ENCODE data around the gene GALNT9. TPM values are rescaled to one million over a fixed set of nuclear protein-coding genes. Genes with fewer than 3 reads are reported as not detected.

The GALNT9 gene
- total and polyA plus RNA-seq, 8 donors, result 0.15 to 3.1 (median 0.19) TPM; not detected in 5

- peaks cover 0 to 14% (median 0%) of the 10 kb centered on the region in 3 donors for H3K27me3 ChIP-seq
- intact Hi-C loops (cut with DNase I; ENCODE audit: low total_unique reads), result no loop called here
- WGBS, 5 donors, result 0 to 2% (median 1%) methylated on average over 9 to 69 of the region's 69 CpGs
Observed at GRCh38 chr12:132189378-132190011, 139.9 kb downstream of the GALNT9 start.

DNA sequence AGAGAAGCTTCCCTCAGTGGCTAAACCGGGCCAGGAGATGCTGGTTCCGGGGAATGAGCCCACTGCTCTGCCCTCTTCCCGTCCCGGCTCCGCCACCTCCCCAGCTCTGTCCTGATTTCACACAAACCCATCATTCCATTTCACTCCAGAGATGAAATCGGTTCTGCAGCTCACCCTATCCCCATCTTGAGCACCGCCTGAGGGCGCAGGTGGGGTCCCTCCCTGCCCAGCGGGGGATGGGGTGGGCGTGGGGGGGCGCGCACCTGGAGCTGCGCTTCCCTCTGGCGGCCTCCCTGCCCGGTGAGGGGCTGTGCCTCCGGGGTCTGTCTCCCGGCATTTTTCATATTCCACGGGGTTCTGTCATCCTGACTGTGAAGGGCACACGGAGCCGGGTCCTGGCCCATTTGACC, 140.5 kb downstream of the GALNT9 start:
- peaks cover 17 to 38% (median 26%) of the 10 kb centered on the region in 4 donors for H3K4me1 ChIP-seq
- peak overlapping the region; percentile 47 to 87 (median 78) for H3K27ac ChIP-seq
- peaks cover 0 to 14% (median 0%) of the 10 kb centered on the region in 3 donors for H3K27me3 ChIP-seq
- no peaks in the 10 kb centered on the region for H3K36me3 ChIP-seq
- peaks cover 0 to 49% (median 29%) of the 10 kb centered on the region in 4 donors for H3K9me3 ChIP-seq
- intact Hi-C loops (cut with DNase I; ENCODE audit: low total_unique reads), result no loop called here
- WGBS, 5 donors, result 23 to 40% (median 24%) methylated on average over 18 to 20 of the region's 20 CpGs; no CpG with 5 or more reads in 1 of the 5 donors
- no peak for DNase-seq
- no peak for TF ChIP-seq POLR2A (IDR thresholded peaks at IDR 0.05)
- no peak for TF ChIP-seq EP300 (IDR thresholded peaks at IDR 0.05)
- TF ChIP-seq, protein P1, sequence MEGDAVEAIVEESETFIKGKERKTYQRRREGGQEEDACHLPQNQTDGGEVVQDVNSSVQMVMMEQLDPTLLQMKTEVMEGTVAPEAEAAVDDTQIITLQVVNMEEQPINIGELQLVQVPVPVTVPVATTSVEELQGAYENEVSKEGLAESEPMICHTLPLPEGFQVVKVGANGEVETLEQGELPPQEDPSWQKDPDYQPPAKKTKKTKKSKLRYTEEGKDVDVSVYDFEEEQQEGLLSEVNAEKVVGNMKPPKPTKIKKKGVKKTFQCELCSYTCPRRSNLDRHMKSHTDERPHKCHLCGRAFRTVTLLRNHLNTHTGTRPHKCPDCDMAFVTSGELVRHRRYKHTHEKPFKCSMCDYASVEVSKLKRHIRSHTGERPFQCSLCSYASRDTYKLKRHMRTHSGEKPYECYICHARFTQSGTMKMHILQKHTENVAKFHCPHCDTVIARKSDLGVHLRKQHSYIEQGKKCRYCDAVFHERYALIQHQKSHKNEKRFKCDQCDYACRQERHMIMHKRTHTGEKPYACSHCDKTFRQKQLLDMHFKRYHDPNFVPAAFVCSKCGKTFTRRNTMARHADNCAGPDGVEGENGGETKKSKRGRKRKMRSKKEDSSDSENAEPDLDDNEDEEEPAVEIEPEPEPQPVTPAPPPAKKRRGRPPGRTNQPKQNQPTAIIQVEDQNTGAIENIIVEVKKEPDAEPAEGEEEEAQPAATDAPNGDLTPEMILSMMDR (IDR thresholded peaks at IDR 0.05), result no peak
- no peak for TF ChIP-seq POLR2AphosphoS5 (IDR thresholded peaks at IDR 0.05)
- peak overlapping the region; percentile 49 to 64 (median 55) for H3K4me3 ChIP-seq

More at GRCh38 chr12:132189378-132190011, 139.9 kb downstream of the GALNT9 start:
- H3K9me3 ChIP-seq, result peaks cover 0 to 48% (median 34%) of the 10 kb centered on the region in 4 donors
- peak; percentile 93 to 95 for DNase-seq
- H3K27ac ChIP-seq, result peak overlapping the region; percentile 47 to 87 (median 78)
- peaks cover 17 to 38% (median 26%) of the 10 kb centered on the region in 4 donors for H3K4me1 ChIP-seq
- peak; percentile 37 to 81 (median 66) for TF ChIP-seq POLR2AphosphoS5 (IDR thresholded peaks at IDR 0.05)
- no peak for TF ChIP-seq POLR2A (IDR thresholded peaks at IDR 0.05)
- TF ChIP-seq, protein P1 (IDR thresholded peaks at IDR 0.05), result no peak
- TF ChIP-seq EP300 (IDR thresholded peaks at IDR 0.05), result no peak
- H3K4me3 ChIP-seq, result peak overlapping the region; percentile 49 to 64 (median 55)
- H3K36me3 ChIP-seq, result no peaks in the 10 kb centered on the region

- no peak for DNase-seq
- peak overlapping the region in 2 of 4 donors; percentile 49 to 53 for H3K4me3 ChIP-seq
- H3K27ac ChIP-seq, result peak overlapping the region in 2 of 5 donors; percentile 80 to 87
- intact Hi-C loops (cut with DNase I; ENCODE audit: low total_unique reads), result no loop called here
- peaks cover 0 to 14% (median 0%) of the 10 kb centered on the region in 3 donors for H3K27me3 ChIP-seq
- H3K4me1 ChIP-seq, result peaks cover 17 to 38% (median 26%) of the 10 kb centered on the region in 4 donors
- WGBS, 5 donors, result 90 to 91% (median 91%) methylated on average over 19 to 21 of the region's 21 CpGs
- peaks cover 0 to 49% (median 24%) of the 10 kb centered on the region in 4 donors for H3K9me3 ChIP-seq
- H3K36me3 ChIP-seq, result no peaks in the 10 kb centered on the region
- TF ChIP-seq, protein P1 (IDR thresholded peaks at IDR 0.05), result no peak
- TF ChIP-seq EP300 (IDR thresholded peaks at IDR 0.05) (no peak), POLR2A (IDR thresholded peaks at IDR 0.05) (no peak), POLR2AphosphoS5 (IDR thresholded peaks at IDR 0.05) (no peak)
Observed at GRCh38 chr12:132188451-132188901, 140.9 kb downstream of the GALNT9 start.

DNA sequence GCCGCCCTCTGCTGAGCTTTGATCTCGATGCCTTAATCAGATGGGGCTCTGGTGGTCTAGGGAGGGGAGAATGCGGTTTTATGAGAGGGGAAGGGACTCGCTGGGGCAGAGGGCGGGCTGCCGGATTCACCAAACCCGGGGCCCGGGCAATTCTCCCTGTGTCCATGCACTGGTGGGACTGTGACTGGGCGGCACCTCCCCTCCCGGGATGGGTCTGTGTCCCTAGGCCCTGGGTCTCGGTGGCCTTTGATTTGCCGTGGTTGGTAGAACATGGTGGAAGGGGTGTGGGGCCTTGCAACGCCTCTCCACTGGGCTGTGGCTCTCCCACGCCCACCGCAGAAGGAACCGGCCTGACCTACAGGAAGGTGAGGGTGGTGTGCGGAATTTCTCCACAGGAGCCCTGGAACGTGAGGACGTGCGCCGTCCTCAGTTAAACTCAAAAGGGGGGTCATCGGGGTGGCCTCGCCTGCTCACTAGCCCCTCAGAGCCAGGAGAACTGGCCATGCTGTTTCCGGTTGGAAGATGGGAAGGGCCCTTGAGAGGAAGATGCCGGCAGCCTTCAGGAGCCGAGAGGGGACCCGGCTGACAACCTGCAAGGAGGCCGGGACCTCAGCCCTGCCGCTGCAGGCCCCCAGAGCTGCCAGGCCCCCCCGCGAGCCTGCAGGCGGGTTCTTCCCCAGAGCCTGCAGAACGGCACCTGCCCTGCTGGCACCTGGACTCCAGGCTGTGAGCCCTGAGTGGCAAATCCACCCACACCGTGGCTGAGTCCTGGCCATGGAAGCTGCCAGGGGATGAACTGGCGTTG, 141.5 kb downstream of the GALNT9 start:
- peaks cover 17 to 38% (median 26%) of the 10 kb centered on the region in 4 donors for H3K4me1 ChIP-seq
- peaks cover 0 to 52% (median 20%) of the 10 kb centered on the region in 4 donors for H3K9me3 ChIP-seq
- H3K27me3 ChIP-seq, result peaks cover 0 to 14% (median 0%) of the 10 kb centered on the region in 3 donors
- intact Hi-C loops (cut with DNase I; ENCODE audit: low total_unique reads), result no loop called here
- 91 to 95% (median 93%) methylated on average over 32 to 35 of the region's 35 CpGs for whole genome bisulfite sequencing, 5 donors
- peak overlapping the region in 1 of 5 donors; percentile 87 for H3K27ac ChIP-seq
- no peak for DNase-seq
- no peaks in the 10 kb centered on the region for H3K36me3 ChIP-seq
- no peak overlapping the region for H3K4me3 ChIP-seq
- no peak for TF ChIP-seq EP300 (IDR thresholded peaks at IDR 0.05)
